Heart left ventricle (tissue), 13 donors: ENCODE data around the gene FKBP5.

Experiments
- CTCF ChIP-seq, 12 donors: fragments of 200-600 bp; sonication (generic) in 4 of 12; IDR thresholded peaks; one replicate each; pipeline versions ENCODE4 v1.5.0 to v1.8.0; 2018 to 2022; ENCODE audit warnings: antibody characterized with exemption in 12 of 12, mild to moderate bottlenecking in 5 of 12
- POLR2A ChIP-seq, 2 donors: fragments of 450-650 bp; IDR thresholded peaks; one replicate each; pipeline ENCODE4 v1.6.1; 2017; ENCODE audit warnings: antibody characterized with exemption in 2 of 2, mild to moderate bottlenecking in 2 of 2, moderate library complexity in 2 of 2
- donor health status: ischemic (EF 13 %, LVEDD 7.1; RV severe dilation, severe dysfunction).
- donor health status: DM: no; HTN: yes; CAD: no.
- donor health status: DM: no; HTN: no; CAD: no.
- donor health status: ischemic (EF 25% LVEDD 6.9; RV normal size, moderate dysfunction).
- donor health status: ischemic (EF 25% LVEDD 5.7; RV mildly dilated, moderate dysfunction).
- donor health status: ischemic (EF 35%, LVEDD 5.7; RV mildly dilated, moderate dysfunction).
- donor health status: nonischemic (EF 11% LVEDD 7.7; RV severe dilation, severe dysfunction).
- donor health status: DM: yes; HTN: yes; CAD: no.
- donor health status: PGD.
- donor health status: ischemic (EF 29% LVEDD 5.4; RV normal size, mild dysfunction).
- donor health status: nonischemic (EF 23%, LVEDD 6.1; RV moderate dilation, normal function).

- TF ChIP-seq CTCF (IDR thresholded peaks at IDR 0.05) (no peak), POLR2A (IDR thresholded peaks at IDR 0.05) (no peak)
These were observed 85.2 kb downstream of the FKBP5 start for GRCh38 chr6:35603326-35604202.
